HG03045 (cell line): ENCODE measurements around the gene NKTR.
"Not testable (repeated sequence)": the region's sequence is repeated elsewhere in the genome, so short reads cannot be mapped to it uniquely, and the experiment has no call there.

Source experiments
- ATAC-seq: cut with Tn5 transposase; IDR thresholded peaks from one replicate; pipeline ENCODE4 v1.9.1; 2021; ENCODE audit warnings: mild to moderate bottlenecking, moderate library complexity; ENCODE audit not compliant: unreplicated experiment

NKTR gene

DNA sequence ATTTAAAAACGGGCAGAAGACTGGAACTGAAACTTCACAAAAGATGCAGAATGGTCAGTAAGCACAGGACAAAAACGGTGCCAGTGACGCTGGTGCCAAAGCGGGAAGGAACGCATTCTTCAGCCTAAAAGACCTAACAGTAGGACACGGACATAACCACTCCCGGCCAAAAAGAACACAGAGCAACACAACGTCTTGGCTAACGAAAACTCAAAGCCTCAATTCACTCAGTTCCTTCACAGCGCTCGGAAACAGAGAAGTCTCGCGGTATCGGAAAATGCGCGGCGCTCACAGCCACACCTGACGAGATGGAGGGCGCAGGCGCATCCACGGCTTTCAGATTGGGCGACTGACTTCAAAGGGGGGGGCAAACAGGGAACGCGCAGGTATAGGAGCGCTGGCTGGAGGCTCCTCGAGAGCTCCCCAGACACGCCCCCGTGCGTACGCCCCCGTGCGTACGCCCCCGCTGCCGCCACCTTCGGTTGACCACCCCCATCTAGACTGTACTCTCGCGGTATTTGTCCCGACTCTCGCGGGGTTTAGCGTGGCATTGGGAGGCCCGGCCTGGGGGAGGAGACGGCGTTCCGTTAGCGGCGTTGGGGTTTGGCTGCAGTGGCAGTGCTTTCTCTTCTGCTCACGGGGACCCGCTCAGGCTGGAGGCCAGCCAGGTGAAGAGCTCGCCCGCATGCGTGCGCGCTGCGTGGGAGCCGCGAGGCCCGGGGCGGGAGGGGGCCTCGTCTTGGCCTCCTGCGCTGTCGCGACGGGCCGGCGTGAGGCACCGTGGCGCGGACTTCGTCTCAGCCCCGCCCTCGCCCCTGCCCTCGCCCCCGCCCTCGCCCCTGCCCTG is at the start of gene NKTR:
NKTR (plus strand) TSS at position 576 of the 847 bp plus-strand sequence. CDS start 321 bp downstream, outside the sequence.
- ATAC-seq, result peak; percentile 82

DNA sequence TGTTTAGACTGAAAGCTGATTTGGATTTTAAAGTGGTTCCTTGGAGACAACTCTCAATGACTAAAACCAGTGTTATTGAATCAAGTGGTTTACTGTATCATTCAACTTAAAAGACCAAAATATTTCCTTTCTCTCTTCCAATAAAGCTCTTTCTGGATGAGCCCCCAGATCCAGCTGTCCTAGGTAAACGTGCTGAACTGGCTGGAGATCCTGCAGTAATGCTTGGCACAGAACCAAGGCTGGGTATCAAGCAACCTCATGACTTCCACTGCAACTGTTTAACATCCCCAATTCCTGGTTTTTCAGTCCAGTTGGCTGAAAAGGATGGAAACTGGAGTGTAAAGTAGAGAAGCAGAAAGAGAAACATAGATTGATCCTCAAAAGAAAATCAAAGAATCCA is 47.7 kb upstream of the NKTR start:
- no peak for ATAC-seq

DNA sequence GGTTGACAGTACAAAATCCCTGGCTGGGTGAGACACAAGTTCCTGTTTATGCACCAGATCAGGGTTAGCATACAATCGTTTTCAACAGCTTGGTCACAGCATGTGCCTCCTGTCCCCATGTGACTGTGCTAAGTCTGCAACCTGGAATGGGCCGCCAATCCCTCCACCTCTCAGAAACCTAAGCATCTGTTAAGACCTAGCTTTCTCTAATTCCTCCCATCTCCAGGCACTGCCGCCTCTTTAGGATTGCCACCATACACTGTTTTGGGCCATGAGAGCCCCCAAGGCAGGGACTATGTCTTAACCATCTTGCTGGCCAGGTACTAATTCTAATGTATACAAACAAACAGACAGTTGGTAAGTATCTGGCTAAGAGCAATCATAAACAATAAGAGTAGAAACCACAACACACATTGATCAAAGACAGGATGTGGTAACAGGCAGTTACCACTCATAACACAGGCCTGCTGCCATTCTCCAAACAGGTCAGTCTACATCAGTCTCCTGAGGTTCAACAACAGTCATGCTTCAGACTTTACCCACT is 44.3 kb upstream of the NKTR start:
- ATAC-seq, result no peak

- ATAC-seq, result not testable (repeated sequence)
Observed at GRCh38 chr3:42556817-42557216, 43.7 kb upstream of the NKTR start.

GRCh38 chr3:42557854-42558253 is 42.6 kb upstream of the NKTR start:
- ATAC-seq, result no peak

GRCh38 chr3:42562047-42562907 is 38.2 kb upstream of the NKTR start:
- ATAC-seq, result no peak

- ATAC-seq, result no peak
Observed at GRCh38 chr3:42569593-42570142, 30.8 kb upstream of the NKTR start.

DNA sequence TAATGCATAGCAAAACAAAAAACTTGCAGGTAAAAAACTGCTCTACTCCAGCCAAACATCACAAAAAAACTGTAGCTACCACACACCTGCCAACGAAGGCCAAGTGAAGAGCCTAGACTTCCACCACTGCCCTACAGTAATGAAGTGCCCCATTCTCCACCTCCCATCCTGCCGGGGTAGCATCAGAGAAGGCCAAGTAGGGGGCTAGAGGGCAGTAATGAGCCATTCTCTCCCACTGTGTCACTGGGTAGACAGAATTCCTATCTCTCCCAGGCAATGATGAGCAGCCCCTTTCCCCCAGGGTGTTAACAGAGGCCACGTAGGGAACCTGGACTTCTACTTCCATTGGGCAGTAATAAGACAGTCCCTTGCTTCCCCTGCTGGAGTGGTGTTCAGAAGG is 28.2 kb upstream of the NKTR start:
- ATAC-seq, result no peak

DNA sequence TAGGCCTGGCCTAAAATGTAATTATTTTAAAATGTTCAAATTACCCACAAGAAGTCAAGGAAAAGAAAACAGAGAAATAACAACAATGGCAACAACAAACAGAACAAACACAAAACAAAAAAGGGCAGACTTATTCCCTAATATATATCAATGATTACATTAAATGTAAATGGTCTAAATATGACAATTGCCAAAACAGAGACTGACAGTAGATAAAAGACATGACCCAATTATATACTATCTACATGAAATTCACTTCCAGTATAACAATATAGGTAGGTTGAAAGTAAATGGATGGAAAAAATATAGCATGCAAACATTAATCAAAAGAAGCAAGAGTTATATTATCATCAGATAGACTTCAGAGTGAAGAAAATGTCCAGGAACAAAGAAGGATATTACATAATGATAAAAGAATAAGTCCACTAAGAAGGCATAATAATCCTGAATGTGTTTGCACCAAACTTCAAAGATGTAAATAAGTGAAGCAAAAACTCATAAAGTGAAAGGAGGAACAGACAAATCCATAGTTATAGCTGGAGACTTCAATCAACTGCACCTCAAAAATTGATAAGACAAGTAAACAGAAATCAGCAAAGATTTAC is 25.2 kb upstream of the NKTR start:
- ATAC-seq, result no peak

- no peak for ATAC-seq
Observed at GRCh38 chr3:42578054-42578453, 22.4 kb upstream of the NKTR start.

DNA sequence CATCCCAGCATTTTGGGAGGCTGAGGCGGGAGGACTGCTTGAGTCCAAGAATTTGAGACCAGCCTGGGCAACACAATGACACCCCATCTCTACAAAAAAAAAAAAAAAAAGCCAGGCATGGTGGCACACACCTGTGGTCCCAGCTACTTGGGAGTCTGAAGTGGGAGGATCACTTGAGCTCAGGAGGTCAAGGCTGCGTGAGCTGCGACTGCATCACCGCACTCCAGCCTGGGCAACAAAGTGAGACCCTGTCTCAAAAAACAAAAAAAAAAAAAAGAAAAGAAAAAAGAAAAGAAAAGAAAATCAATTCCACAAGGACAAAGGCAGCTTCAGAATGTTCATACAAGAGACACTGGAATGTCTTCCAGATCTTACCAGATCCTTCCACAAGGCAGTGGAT is 21.1 kb upstream of the NKTR start:
- ATAC-seq, result not testable (repeated sequence)

- ATAC-seq, result no peak
Observed at GRCh38 chr3:42581400-42581708, 19.1 kb upstream of the NKTR start.

DNA sequence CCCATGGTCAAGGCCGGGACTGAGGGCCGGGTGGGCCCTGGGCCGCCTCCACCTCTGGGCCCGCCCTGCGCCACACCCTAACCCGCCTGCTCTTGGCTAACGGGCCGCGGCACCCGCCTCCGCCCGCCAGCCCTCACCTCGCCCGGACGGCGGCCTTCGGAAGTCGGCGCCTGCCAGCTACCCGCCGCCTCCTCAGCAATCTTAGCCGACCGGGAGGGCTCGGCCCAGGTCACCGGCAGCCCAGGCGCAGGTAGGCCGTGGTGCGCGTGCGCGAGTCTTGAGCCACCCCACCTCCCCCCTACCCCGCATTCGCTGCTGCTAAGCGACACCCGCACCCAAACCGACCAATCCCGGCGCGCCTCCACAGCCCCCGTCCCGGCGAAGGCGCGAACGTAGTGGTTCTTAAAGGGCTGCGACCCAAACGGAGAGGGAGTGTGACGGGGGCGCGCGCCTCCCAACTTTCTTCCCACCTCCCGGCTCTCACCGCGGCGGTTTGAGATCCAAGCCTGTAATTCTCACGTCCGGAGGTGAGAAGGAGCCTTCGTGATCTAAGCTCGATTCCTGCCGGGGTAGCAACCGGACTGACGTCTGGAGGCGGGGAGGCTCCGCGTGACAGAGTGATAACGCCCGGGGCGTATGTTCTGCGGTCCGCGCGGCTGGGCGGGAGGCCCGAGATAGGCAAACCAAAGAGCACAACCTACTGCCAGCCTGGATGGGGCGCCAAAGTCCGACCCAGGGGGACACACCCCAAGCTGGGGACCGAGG is 18.6 kb upstream of the NKTR start, which contains the start of gene SEC22C:
SEC22C (minus strand) TSS at position 259 of the 765 bp plus-strand sequence. CDS start 12,921 bp downstream, outside the sequence.
- ATAC-seq, result peak; percentile 94

GRCh38 chr3:42582474-42583070 is 17.9 kb upstream of the NKTR start:
- no peak for ATAC-seq

GRCh38 chr3:42588625-42589024 is 11.9 kb upstream of the NKTR start:
- no peak for ATAC-seq

DNA sequence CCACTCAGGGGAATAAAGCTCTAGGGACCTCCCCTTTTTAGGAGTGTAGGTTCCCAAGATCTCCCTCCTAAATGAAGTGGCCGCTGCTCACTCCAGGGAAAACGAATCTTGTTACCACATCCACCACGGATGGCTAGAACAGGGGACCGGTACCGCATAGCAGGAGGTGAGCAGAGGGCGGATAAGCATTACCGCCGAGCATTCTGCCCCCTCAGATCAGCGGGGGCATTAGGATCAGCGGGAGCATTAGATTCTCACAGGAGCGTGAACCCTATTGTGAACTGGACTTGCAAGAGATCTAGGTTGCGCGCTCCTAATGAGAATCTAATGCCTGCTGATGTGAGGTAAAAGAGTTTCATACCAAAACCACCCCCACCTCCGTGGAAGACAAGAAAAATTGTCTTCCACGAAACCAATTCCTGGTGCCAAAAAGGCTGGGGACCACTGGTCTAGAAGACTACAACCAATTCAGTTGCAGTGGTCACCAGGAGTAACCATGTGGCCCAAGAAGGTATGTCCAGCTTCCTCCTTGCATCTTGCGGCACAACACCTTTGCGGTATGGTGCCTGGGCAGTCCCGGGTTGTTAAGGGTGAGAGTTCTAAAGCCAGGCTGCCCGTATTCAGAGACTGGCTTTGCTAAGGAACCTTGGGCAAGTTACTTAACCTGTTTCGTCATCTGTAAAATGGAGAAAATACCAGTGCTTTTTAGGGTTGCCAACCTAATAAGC is 10.9 kb upstream of the NKTR start:
- no peak for ATAC-seq

- no peak for ATAC-seq
Observed at GRCh38 chr3:42590989-42591756, 9.3 kb upstream of the NKTR start.

DNA sequence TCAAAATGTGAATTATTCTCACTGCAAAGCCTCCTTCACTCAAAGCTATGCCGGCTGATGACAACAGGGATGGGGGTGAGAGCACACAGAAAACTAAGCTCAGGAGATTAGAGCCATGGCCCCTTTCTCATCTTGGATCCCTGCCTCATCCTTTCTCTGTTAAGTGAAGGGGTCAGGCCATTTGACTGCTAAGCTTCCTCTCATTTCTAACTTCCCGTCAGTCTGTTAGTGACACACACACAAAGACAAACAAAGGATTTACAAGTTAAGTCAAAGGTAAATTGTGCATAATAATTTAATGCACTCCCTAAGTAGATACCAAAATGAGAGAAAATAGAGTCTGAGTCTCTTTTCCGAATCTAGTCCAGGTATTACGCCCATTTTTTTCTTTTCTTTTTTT is 8.7 kb upstream of the NKTR start:
- no peak for ATAC-seq
